ENCODE data around the gene HMCES.

DNA sequence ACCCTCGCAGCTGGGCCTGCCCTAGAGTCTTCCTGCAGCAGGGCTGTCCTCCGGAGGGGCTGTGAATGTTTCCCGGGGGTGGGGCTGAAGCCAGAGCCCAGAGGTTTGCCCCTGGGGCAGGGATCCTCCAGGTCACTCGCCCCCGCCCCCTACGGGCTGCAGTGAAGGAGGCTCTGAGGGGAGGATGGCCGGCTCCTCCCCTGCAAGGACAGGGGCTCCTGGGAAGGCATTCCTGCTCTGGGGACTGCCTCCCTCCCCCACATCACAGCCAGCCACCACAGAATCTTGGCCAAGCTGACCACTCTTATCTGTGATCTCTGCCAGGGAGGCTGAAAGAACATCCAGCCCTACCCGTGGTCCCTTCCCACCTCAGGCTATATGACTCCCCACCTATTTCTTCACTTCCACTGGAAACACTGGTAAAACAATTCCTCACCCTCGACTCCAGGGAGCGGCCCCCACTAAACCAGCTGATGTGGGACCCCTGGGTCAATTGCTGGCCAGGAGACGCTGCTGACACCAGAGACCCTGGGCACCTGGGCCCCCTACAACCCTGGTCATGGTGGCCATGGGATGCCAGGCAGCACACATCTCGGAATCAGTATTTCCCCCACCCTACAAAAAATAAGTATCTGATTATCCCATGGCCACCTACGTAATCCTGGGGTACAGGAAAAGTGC, 66.0 kb downstream of the HMCES start:
- TF ChIP-seq CTCF (IDR thresholded peaks at IDR 0.05) (no peak), POLR2A (IDR thresholded peaks at IDR 0.05) (no peak)
